GM12891 (cell line): ENCODE results near the gene HRC.

Experiments used
- PAX5 ChIP-seq: IDR thresholded peaks from 2 replicates; pipeline ENCODE4 v1.6.1; 2011; ENCODE audit warnings: low read length, moderate library complexity, mild to moderate bottlenecking; ENCODE audit not compliant: insufficient read depth, severe bottlenecking
- POLR2A ChIP-seq: IDR thresholded peaks from 2 replicates; pipeline ENCODE4 v1.6.1; 2011; ENCODE audit warnings: low read depth, low read length, control low read depth
- POLR2AphosphoS5 ChIP-seq: IDR thresholded peaks from 2 replicates; pipeline ENCODE4 v1.6.1; 2011; ENCODE audit warnings: low read depth, low read length, control low read depth
- TAF1 ChIP-seq: IDR thresholded peaks from 2 replicates; pipeline ENCODE4 v1.6.1; 2011; ENCODE audit warnings: low read depth, low read length, control low read depth

GRCh38 chr19:49119411-49120324, 35.5 kb downstream of the HRC start, which contains the start of gene PPFIA3:
- no peak for TF ChIP-seq POLR2AphosphoS5
- no peak for TF ChIP-seq PAX5
- TF ChIP-seq TAF1 = no peak
- no peak for TF ChIP-seq POLR2A
